Heart left ventricle (tissue), 13 donors: ENCODE results near the gene PSMB4.

Source experiments
- POLR2A ChIP-seq, 2 donors: fragments of 450-650 bp; IDR thresholded peaks; one replicate each; pipeline ENCODE4 v1.6.1; 2017; ENCODE audit warnings: antibody characterized with exemption in 2 of 2, mild to moderate bottlenecking in 2 of 2, moderate library complexity in 2 of 2
- TF ChIP-seq, protein P1 (sequence below), 12 donors: fragments of 200-600 bp; sonication (generic) in 4 of 12; IDR thresholded peaks; one replicate each; pipeline versions ENCODE4 v1.5.0 to v1.8.0; 2018 to 2022; ENCODE audit warnings: antibody characterized with exemption in 12 of 12, mild to moderate bottlenecking in 5 of 12
- donor health status: ischemic (EF 13 %, LVEDD 7.1; RV severe dilation, severe dysfunction).
- donor health status: DM: no; HTN: yes; CAD: no.
- donor health status: DM: no; HTN: no; CAD: no.
- donor health status: ischemic (EF 25% LVEDD 6.9; RV normal size, moderate dysfunction).
- donor health status: ischemic (EF 25% LVEDD 5.7; RV mildly dilated, moderate dysfunction).
- donor health status: ischemic (EF 35%, LVEDD 5.7; RV mildly dilated, moderate dysfunction).
- donor health status: nonischemic (EF 11% LVEDD 7.7; RV severe dilation, severe dysfunction).
- donor health status: DM: yes; HTN: yes; CAD: no.
- donor health status: PGD.
- donor health status: ischemic (EF 29% LVEDD 5.4; RV normal size, mild dysfunction).
- donor health status: nonischemic (EF 23%, LVEDD 6.1; RV moderate dilation, normal function).

DNA sequence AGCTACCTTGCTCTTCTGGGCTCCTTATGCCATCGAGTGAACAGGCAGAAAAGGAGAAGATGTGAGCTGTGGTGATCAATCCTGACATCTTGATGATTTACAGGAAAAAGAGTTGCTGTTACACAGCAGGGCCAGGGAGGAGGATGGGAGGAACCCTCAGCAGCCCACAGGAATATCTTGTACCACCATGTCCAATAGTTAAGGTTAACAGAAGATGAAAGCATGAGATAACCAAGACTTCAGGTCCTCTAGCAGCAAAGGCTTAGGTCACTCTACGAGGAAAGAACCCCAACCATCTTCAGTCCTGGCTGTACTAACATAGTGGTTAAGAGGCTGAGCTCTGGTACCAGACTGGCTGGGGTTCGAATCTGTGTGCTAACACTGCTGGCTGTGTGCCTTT, 14.8 kb upstream of the PSMB4 start:
- TF ChIP-seq, protein P1, sequence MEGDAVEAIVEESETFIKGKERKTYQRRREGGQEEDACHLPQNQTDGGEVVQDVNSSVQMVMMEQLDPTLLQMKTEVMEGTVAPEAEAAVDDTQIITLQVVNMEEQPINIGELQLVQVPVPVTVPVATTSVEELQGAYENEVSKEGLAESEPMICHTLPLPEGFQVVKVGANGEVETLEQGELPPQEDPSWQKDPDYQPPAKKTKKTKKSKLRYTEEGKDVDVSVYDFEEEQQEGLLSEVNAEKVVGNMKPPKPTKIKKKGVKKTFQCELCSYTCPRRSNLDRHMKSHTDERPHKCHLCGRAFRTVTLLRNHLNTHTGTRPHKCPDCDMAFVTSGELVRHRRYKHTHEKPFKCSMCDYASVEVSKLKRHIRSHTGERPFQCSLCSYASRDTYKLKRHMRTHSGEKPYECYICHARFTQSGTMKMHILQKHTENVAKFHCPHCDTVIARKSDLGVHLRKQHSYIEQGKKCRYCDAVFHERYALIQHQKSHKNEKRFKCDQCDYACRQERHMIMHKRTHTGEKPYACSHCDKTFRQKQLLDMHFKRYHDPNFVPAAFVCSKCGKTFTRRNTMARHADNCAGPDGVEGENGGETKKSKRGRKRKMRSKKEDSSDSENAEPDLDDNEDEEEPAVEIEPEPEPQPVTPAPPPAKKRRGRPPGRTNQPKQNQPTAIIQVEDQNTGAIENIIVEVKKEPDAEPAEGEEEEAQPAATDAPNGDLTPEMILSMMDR (IDR thresholded peaks at IDR 0.05): no peak
- TF ChIP-seq POLR2A (IDR thresholded peaks at IDR 0.05): no peak
